Thyroid gland (tissue), 4 donors: ENCODE data around the gene CAPN10.

Experiments
- CTCF ChIP-seq, 6 experiments: fragments of 200-600 bp in 3 of 6; fragments of 450-650 bp in 3 of 6; sonication (generic) in 3 of 6; IDR thresholded peaks; one replicate each; pipeline ENCODE4 v1.5.1; 2016 to 2019; ENCODE audit warnings: antibody characterized with exemption in 6 of 6, mild to moderate bottlenecking in 2 of 6, inconsistent platforms in 1 of 6, moderate library complexity in 1 of 6
- POLR2A ChIP-seq, 2 donors: fragments of 450-650 bp; IDR thresholded peaks; one replicate each; pipeline ENCODE4 v1.6.1; 2017; ENCODE audit warnings: antibody characterized with exemption in 2 of 2, mild to moderate bottlenecking in 2 of 2, moderate library complexity in 1 of 2

GRCh38 chr2:240643093-240643810, 56.7 kb downstream of the CAPN10 start:
- TF ChIP-seq CTCF (IDR thresholded peaks at IDR 0.05) (no peak), POLR2A (IDR thresholded peaks at IDR 0.05) (no peak)
